Gastrocnemius medialis (tissue), 4 donors: ENCODE results near the gene AMFR. TPM values are rescaled to one million over a fixed set of nuclear protein-coding genes. Genes with fewer than 3 reads are reported as not detected.

Experiments
- ATAC-seq, 2 donors: fragments of 150-250 bp; one replicate each; pipeline ENCODE4 v1.9.1; 2016
- DNase-seq, 2 donors: peaks; one replicate each; pipeline ENCODE4 v3.0.0-alpha.2; 2019
- H3K27ac ChIP-seq, 4 donors: fragments of 200-600 bp; sonication (generic); 1 replicate in 1 of 4; 2 replicates in 3 of 4; pipeline ENCODE4 v1.5.1; 2016 to 2018; ENCODE audit warnings: mild to moderate bottlenecking in 2 of 4, moderate library complexity in 1 of 4
- H3K27me3 ChIP-seq, 3 donors: fragments of 200-600 bp; sonication (generic) in 2 of 3; 1 replicate in 1 of 3; 2 replicates in 2 of 3; pipeline versions ENCODE4 v1.5.1 to v1.6.0; 2016 to 2019; ENCODE audit warnings: mild to moderate bottlenecking in 1 of 3, moderate library complexity in 1 of 3
- H3K36me3 ChIP-seq, 2 donors: fragments of 200-600 bp; sonication (generic) in 1 of 2; one replicate each; pipeline ENCODE4 v1.5.1; 2017 to 2018
- H3K4me1 ChIP-seq, 2 donors: fragments of 200-600 bp; sonication (generic) in 1 of 2; one replicate each; pipeline ENCODE4 v1.5.1; 2016 to 2017; ENCODE audit warnings: mild to moderate bottlenecking in 2 of 2
- H3K4me3 ChIP-seq, 4 donors: fragments of 200-600 bp; sonication (generic) in 3 of 4; 1 replicate in 1 of 4; 2 replicates in 3 of 4; pipeline ENCODE4 v1.5.1; 2016 to 2019; ENCODE audit warnings: mild to moderate bottlenecking in 2 of 4
- H3K9me3 ChIP-seq, 3 donors: fragments of 200-600 bp; sonication (generic) in 2 of 3; 1 replicate in 1 of 3; 2 replicates in 2 of 3; pipeline ENCODE4 v1.5.1; 2016 to 2019
- POLR2A ChIP-seq, 2 donors: fragments of 450-650 bp; IDR thresholded peaks; one replicate each; pipeline ENCODE4 v1.6.1; 2017; ENCODE audit warnings: antibody characterized with exemption in 2 of 2, mild to moderate bottlenecking in 2 of 2, moderate library complexity in 2 of 2
- in situ Hi-C, 4 donors: fragments of 200-750 bp; cut with MboI; loops; one replicate each; pipeline versions ENCODE4 v1.15.0 to v1.8.0; 2017; ENCODE audit warnings: low sequenced_read_pairs in 4 of 4
- intact Hi-C: fragments of 100-400 bp; cut with DNase I; formaldehyde crosslinking; loops from one replicate; pipeline ENCODE4 v1.15.1; 2023; ENCODE audit warnings: low total_unique reads
- total RNA-seq, 4 donors: library from RNA; depleted of rRNA; stranded (reverse); fragments of >200 nt; gene quantifications; one replicate each; pipeline versions ENCODE4 v1.1.0 to v1.2.3, GENCODE V29; 2016
- TF ChIP-seq, protein P1 (sequence below), 5 experiments: fragments of 450-650 bp in 3 of 5; fragments of 200-600 bp in 2 of 5; sonication (generic) in 2 of 5; IDR thresholded peaks in 4 of 5; conservative IDR thresholded peaks in 1 of 5; 1 replicate in 4 of 5; 2 replicates in 1 of 5; pipeline ENCODE4 v1.5.1; 2016 to 2019; ENCODE audit warnings: antibody characterized with exemption in 5 of 5, mild to moderate bottlenecking in 3 of 5, moderate library complexity in 3 of 5

Gene AMFR
- total RNA-seq, 4 donors from 2014 or later, result 349 to 951 (median 571) TPM

DNA sequence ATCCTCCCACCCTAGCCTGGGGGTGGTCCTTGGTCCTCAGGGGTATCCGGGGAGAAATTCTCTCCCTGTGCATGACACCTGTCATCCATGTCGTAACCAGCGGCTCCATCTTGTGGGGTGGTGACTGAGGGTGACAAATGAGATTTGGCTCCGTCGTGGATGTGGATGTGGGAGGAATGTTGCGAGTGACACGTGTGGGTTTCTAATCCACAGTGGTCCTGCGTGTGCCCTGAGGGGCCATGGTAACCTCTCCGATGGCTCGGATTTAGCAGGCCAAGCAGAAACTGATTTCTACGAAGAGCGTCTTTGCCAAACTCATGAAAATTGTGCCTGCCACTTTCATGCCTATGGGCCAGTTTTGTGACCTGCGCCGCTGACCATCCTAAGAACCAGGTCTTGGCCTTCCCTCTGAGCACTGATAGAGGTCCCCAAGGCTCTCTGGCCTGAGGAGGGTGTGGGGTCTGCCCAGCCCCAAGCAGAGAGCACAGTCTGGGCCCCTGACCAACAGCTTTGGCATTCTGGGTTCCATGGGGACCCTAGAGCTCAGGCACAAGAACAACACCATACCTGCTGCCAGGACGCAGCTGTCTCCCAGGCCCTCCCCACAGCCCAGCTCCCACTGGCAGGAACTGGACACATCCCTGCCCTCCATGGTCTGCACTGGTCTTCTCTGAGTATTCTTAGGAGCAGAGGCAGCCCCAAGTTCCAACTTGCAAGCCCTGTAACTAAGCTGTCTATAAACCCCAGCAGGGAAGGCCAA lies 79.0 kb downstream of the AMFR start:
- intact Hi-C loops (no loop called here), in situ Hi-C loops (no loop called here)
- no peaks in the 10 kb centered on the region for H3K4me1 ChIP-seq
- ATAC-seq (no peak), DNase-seq (no peak)
- no peaks in the 10 kb centered on the region for H3K27me3 ChIP-seq
- no peak overlapping the region for H3K4me3 ChIP-seq
- H3K9me3 ChIP-seq, result no peaks in the 10 kb centered on the region
- H3K27ac ChIP-seq, result no peak overlapping the region
- no peaks in the 10 kb centered on the region for H3K36me3 ChIP-seq
- TF ChIP-seq POLR2A (IDR thresholded peaks at IDR 0.05), result no peak
- TF ChIP-seq, protein P1, sequence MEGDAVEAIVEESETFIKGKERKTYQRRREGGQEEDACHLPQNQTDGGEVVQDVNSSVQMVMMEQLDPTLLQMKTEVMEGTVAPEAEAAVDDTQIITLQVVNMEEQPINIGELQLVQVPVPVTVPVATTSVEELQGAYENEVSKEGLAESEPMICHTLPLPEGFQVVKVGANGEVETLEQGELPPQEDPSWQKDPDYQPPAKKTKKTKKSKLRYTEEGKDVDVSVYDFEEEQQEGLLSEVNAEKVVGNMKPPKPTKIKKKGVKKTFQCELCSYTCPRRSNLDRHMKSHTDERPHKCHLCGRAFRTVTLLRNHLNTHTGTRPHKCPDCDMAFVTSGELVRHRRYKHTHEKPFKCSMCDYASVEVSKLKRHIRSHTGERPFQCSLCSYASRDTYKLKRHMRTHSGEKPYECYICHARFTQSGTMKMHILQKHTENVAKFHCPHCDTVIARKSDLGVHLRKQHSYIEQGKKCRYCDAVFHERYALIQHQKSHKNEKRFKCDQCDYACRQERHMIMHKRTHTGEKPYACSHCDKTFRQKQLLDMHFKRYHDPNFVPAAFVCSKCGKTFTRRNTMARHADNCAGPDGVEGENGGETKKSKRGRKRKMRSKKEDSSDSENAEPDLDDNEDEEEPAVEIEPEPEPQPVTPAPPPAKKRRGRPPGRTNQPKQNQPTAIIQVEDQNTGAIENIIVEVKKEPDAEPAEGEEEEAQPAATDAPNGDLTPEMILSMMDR (IDR thresholded peaks at IDR 0.05 in 4 of 5, conservative IDR thresholded peaks at IDR 0.05 in 1 of 5), result no peak

DNA sequence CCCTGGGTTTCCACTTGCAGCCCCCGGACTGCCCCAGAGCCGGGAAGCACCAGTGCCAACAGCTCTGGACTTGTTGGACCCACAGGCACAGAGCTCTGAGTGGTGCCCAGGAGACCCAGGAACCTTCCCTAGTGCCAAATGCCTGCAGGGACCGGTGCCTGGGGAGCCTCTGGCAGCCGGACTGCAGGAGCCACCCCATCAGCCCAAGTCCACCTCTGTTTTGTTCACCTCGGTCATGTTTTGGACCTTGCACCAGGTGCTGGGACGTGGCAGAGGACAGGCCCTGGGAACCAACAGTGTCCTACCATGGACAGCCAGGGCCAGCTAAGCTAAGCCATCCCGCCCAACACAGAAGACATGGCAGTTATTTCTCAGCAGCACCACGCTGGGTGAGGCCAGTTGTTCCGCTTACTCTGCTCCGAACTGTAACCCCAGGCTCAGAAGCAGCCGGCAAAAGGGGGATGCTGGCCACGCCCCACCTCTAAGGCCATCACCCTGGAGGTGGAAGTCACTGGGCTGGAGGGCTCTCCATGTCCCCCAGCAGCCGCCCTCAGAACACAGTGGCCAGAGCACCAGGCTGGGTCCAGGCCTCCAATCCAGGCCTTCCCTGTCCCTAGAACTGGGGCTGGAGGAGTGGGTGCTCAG lies 79.8 kb downstream of the AMFR start:
- DNase-seq, result no peak
- Histone ChIP-seq H3K4me3 (no peak overlapping the region), H3K9me3 (no peaks in the 10 kb centered on the region), H3K27me3 (no peaks in the 10 kb centered on the region), H3K27ac (no peak overlapping the region), H3K4me1 (no peaks in the 10 kb centered on the region), H3K36me3 (no peaks in the 10 kb centered on the region)
- intact Hi-C loops, result no loop called here
- in situ Hi-C loops, result no loop called here
- ATAC-seq, result no peak
- TF ChIP-seq, protein P1 (IDR thresholded peaks at IDR 0.05 in 4 of 5, conservative IDR thresholded peaks at IDR 0.05 in 1 of 5), result no peak
- TF ChIP-seq POLR2A (IDR thresholded peaks at IDR 0.05), result no peak

DNA sequence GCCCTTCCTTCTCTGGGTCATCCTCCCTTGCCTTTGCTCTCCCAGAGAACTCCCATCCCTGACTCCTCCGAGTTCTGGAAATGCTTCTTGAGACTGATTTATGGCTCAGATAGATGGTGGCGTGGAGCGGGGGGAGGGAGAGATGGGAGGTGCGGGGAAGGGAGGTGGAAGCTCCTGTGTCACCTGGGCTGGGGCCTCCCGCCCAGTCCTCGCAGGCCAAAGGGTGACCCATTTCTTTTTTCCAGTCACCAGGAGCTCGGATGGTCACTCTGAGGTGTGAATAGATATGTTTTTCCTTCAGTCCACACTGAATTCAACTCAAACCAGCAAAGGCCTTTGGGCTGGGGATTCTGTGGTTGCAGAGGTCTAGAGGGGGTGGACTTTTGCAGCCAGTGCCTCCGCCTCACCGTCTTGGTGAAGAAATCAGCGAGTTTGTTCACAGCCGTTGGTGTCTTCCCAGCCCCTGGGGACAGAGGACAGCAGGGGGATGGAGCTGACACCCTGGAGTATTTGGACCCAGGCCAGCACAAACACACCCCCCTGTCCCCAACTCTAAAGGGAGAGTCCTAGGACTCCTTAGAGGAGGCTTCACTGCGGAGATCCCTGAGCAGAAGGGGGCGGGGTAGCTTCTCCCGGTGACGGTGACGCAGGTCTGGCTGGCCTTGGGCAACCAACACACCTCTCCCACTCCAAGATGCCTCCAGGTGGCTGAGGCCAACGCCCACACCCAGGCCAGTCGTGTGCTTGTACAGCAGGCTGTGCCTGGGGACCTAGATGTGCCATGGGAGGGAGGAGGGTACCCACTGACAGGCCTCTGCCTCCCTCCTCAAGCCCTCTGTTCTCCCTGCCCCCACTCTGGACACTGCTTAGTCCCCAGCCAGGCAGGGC lies 80.6 kb downstream of the AMFR start:
- TF ChIP-seq POLR2A (IDR thresholded peaks at IDR 0.05), result no peak
- TF ChIP-seq, protein P1 (IDR thresholded peaks at IDR 0.05 in 4 of 5, conservative IDR thresholded peaks at IDR 0.05 in 1 of 5), result no peak
- no peak overlapping the region for H3K4me3 ChIP-seq
- no peak for ATAC-seq
- no peaks in the 10 kb centered on the region for H3K36me3 ChIP-seq
- H3K4me1 ChIP-seq, result no peaks in the 10 kb centered on the region
- intact Hi-C loops (no loop called here), in situ Hi-C loops (no loop called here)
- no peaks in the 10 kb centered on the region for H3K9me3 ChIP-seq
- no peak for DNase-seq
- no peaks in the 10 kb centered on the region for H3K27me3 ChIP-seq
- H3K27ac ChIP-seq, result no peak overlapping the region

DNA sequence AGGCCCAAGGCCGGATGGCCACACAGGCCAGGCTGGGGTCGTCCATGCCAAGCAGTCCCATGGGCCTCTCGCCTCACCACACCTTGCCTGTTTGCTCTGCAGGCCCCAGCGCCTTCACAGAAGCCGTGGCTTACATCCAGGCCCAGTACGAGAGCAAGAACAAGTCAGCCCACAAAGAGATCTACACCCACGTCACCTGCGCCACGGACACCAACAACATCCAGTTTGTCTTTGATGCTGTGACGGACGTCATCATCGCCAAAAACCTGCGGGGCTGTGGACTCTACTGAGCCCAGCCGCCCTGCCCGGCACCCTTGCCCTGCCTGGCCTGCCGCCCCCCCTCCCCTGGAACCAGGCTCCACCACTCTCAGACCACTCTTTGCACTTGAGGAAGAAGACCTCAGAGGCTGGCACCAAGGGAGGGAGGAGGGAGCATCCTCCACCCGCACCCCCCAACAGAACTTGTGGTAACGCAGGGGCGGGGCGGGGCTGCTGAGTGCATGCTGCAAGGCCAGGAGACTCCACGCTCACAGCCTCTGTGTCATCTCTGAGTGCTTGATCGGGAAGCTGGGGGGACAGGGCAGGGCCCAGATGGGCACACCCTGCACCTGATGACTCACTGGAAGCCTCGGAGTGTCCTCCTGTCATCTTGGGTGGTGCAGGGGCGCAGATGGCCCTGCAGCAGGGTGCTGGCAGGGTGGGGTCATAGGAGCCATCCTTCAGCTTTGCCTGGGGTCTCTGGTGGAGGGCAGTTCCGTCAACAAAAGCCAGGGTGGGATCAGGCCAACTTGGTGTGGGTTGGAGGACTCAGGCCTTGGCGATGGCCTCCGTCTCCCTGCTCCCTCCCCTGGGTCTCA lies 81.5 kb downstream of the AMFR start:
- Histone ChIP-seq H3K9me3 (no peaks in the 10 kb centered on the region), H3K4me3 (no peak overlapping the region), H3K27me3 (no peaks in the 10 kb centered on the region), H3K27ac (no peak overlapping the region), H3K4me1 (no peaks in the 10 kb centered on the region), H3K36me3 (no peaks in the 10 kb centered on the region)
- no peak for DNase-seq
- intact Hi-C loops, result no loop called here
- in situ Hi-C loops, result no loop called here
- no peak for TF ChIP-seq POLR2A (IDR thresholded peaks at IDR 0.05)
- TF ChIP-seq, protein P1 (IDR thresholded peaks at IDR 0.05 in 4 of 5, conservative IDR thresholded peaks at IDR 0.05 in 1 of 5), result no peak
- ATAC-seq, result no peak
